Fibroblast of lung (primary cell): Measurements from ENCODE around the gene PLEKHH2.

ENCODE experiments used
- CTCF ChIP-seq, 2 donors: IDR thresholded peaks in 1 of 2; conservative IDR thresholded peaks in 1 of 2; 1 replicate in 1 of 2; 2 replicates in 1 of 2; pipeline ENCODE4 v1.5.1; 2011 to 2012; ENCODE audit warnings: low read length in 2 of 2, control low read depth in 1 of 2, inconsistent platforms in 1 of 2, low read depth in 1 of 2, mild to moderate bottlenecking in 1 of 2
- EZH2 ChIP-seq: IDR thresholded peaks from 2 replicates; pipeline ENCODE4 v1.5.1; 2012; ENCODE audit warnings: low read length, control low read depth, mild to moderate bottlenecking; ENCODE audit errors: missing control alignments

- TF ChIP-seq CTCF (conservative IDR thresholded peaks at IDR 0.05 in 1 of 2, IDR thresholded peaks at IDR 0.05 in 1 of 2; ENCODE audit: low read depth in 1 of 2, low read length in 2 of 2) (no peak), EZH2 (no peak)
These were observed 101.2 kb downstream of the PLEKHH2 start for GRCh38 chr2:43738257-43738656.
